Measurements from ENCODE around the gene PCMTD2. TPM values are rescaled to one million over a fixed set of nuclear protein-coding genes. Genes with fewer than 3 reads are reported as not detected.

PCMTD2 gene
- total RNA-seq, 2 experiments from 2014 or later: 32.8 to 33.7 TPM

DNA sequence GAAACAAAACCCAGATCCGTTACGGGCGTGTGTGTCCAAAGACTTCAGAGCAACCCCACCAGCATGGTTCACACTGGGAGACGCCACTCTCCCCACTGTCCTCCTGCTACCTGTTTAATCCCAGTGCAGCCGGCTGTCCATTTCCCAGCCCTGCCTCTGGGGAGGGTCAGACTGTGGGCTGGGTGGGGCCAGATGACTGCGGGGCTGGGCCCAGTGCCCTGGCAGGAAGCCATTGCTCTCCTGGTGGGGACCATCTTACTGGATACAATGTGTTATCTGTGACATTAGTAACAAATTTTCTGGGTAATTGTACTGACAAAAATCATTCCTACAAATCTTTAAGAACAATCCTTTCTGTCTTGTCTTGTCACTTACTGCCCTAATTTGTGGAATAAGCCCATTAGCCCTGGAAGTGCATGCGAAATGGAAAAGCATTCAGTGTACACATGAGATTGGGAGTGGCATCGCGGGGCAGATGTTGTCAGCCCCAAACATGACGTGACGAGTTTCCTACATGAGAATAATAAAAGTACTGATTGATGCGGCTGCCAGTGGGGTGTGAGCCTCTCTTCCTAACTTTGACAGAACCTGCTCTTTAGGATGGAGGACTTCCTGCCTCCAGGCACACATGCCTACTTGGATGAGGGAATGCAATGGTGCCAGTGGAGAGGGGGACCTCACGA lies 37.9 kb upstream of the PCMTD2 start:
- CTCF ChIA-PET: no interaction called here
- POLR2A ChIA-PET: no interaction called here
- H3K4me3 Mint-ChIP-seq: no peak overlapping the region
- H3K27me3 Mint-ChIP-seq: no peaks in the 10 kb centered on the region
- no peak overlapping the region for H3K27ac Mint-ChIP-seq
- intact Hi-C loops (cut with micrococcal nuclease): no loop called here
- H3K9me3 Mint-ChIP-seq: no peaks in the 10 kb centered on the region
- no peak for DNase-seq
- no peaks in the 10 kb centered on the region for H3K36me3 Mint-ChIP-seq
- H3K4me1 Mint-ChIP-seq (ENCODE audit: low read depth): peaks cover 15% of the 10 kb centered on the region

DNA sequence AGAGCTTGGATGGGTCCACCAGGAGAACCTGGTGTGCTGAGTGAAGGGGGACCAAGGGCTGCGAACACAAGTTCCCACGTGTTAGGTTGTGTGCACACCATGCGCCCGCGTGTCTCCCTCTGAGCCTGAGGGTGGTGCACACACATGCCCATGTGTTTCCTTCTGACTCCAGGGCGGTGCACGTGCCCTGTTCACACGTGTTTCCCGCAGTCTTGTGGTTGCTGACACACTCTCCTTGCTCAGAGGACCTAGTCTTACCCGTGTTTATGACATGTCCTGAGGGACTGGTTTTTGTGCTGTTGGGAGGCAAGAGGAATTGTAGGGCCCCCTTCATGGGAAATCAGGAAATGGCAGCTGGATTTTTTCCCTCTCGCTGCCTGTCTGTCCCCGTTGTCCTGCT lies 36.3 kb upstream of the PCMTD2 start:
- Mint-ChIP-seq H3K4me1 (ENCODE audit: low read depth) (peaks cover 16% of the 10 kb centered on the region), H3K36me3 (no peaks in the 10 kb centered on the region), H3K4me3 (no peak overlapping the region), H3K27ac (no peak overlapping the region), H3K27me3 (no peaks in the 10 kb centered on the region), H3K9me3 (no peaks in the 10 kb centered on the region)
- CTCF ChIA-PET: no interaction called here
- intact Hi-C loops (cut with micrococcal nuclease): no loop called here
- DNase-seq: peak; percentile 27
- POLR2A ChIA-PET: no interaction called here

DNA sequence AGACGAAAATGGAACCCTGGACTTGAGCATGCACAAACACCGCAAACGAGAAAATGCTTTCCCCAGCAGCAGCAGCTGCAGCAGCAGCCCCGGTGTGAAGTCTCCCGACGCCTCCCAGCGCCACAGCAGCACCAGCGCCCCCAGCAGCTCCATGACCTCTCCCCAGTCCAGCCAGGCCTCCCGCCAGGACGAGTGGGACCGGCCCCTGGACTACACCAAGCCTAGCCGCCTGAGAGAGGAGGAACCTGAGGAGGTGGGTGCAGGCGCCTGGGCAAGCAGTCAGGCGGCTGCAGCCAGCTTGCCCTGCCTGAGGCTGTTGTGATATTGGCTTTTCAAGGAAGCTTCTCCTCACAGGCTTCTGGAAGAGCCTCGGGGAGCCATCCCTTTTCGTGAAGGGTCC lies 35.8 kb upstream of the PCMTD2 start:
- H3K9me3 Mint-ChIP-seq: no peaks in the 10 kb centered on the region
- intact Hi-C loops (cut with micrococcal nuclease): no loop called here
- no peaks in the 10 kb centered on the region for H3K36me3 Mint-ChIP-seq
- H3K4me1 Mint-ChIP-seq (ENCODE audit: low read depth): peaks cover 16% of the 10 kb centered on the region
- H3K4me3 Mint-ChIP-seq: no peak overlapping the region
- H3K27ac Mint-ChIP-seq: no peak overlapping the region
- ChIA-PET CTCF (no interaction called here), POLR2A (no interaction called here)
- H3K27me3 Mint-ChIP-seq: no peaks in the 10 kb centered on the region
- DNase-seq: no peak

DNA sequence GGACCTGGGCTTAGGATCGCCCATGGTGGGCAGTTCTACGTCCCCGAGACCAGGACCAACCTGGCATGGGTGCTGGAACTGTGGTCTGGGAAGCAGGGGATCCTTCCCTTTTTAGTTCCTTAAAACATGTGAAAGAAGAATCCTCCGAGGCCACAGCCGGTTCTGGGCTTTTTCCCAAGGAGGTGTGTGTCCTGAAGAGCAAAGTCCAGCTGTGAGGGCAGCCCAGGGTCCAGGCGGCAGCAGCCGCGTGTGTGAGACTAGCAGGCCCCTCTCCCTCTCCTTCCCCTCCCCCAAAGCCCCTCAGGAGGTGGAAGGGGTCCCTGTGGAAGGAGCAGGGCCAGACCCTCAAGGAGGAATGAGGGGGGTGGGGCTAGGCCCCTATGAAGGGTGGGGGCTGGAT lies 35.1 kb upstream of the PCMTD2 start:
- peaks cover 14% of the 10 kb centered on the region for H3K4me1 Mint-ChIP-seq (ENCODE audit: low read depth)
- intact Hi-C loops (cut with micrococcal nuclease): no loop called here
- no peaks in the 10 kb centered on the region for H3K27me3 Mint-ChIP-seq
- no peak overlapping the region for H3K27ac Mint-ChIP-seq
- H3K9me3 Mint-ChIP-seq: no peaks in the 10 kb centered on the region
- H3K36me3 Mint-ChIP-seq: no peaks in the 10 kb centered on the region
- ChIA-PET CTCF (no interaction called here), POLR2A (no interaction called here)
- H3K4me3 Mint-ChIP-seq: no peak overlapping the region
- no peak for DNase-seq

DNA sequence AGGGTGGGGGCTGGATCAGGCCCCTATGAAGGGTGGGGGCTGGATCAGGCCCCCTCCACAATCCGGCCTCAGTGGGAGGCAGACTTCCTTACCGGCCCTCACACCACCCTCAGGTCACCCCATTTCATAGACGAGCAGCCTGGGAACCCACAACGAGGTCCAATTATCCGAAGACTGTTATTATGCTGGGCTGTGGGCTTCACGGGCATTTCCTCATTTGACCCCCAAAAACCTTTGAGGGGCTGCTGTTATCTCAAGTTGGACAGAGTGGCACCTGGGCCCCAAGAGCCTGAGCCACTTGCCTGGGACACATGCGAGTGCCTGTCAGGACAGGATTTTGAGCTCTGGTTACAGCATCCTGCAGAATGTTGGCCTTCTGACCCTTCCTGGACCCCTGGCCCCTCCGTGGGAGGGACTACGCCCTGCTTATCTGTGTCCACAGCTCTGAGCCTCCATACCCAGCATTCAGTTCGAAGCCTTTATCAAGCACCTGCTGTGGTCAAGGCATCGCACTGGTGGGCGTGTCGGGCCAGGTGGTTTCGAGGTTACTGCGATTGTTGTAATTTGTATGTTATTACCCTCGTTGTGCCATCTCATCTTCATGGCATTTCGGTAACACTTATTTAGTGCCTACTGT lies 34.5 kb upstream of the PCMTD2 start:
- Mint-ChIP-seq H3K36me3 (no peaks in the 10 kb centered on the region), H3K9me3 (no peaks in the 10 kb centered on the region), H3K27me3 (no peaks in the 10 kb centered on the region), H3K4me3 (no peak overlapping the region), H3K4me1 (ENCODE audit: low read depth) (peaks cover 13% of the 10 kb centered on the region), H3K27ac (no peak overlapping the region)
- intact Hi-C loops (cut with micrococcal nuclease): no loop called here
- POLR2A ChIA-PET: no interaction called here
- no peak for DNase-seq
- CTCF ChIA-PET: no interaction called here

- H3K27ac Mint-ChIP-seq: no peak overlapping the region
- no peak for DNase-seq
- ChIA-PET POLR2A (no interaction called here), CTCF (interaction anchor here (1.0 kb wide), 1 partner anchor 33 kb away, joined by 3 read pairs; the partner anchor contains the start of gene PCMTD2)
- H3K4me3 Mint-ChIP-seq: no peak overlapping the region
- no peaks in the 10 kb centered on the region for H3K36me3 Mint-ChIP-seq
- intact Hi-C loops (cut with micrococcal nuclease): no loop called here
- peaks cover 25% of the 10 kb centered on the region for H3K4me1 Mint-ChIP-seq (ENCODE audit: low read depth)
- H3K27me3 Mint-ChIP-seq: no peaks in the 10 kb centered on the region
- H3K9me3 Mint-ChIP-seq: no peaks in the 10 kb centered on the region
Measured at GRCh38 chr20:64222291-64222735, 33.2 kb upstream of the PCMTD2 start.

GRCh38 chr20:64222851-64223525 lies 32.6 kb upstream of the PCMTD2 start:
- Mint-ChIP-seq H3K4me3 (no peak overlapping the region), H3K27me3 (no peaks in the 10 kb centered on the region), H3K4me1 (ENCODE audit: low read depth) (peaks cover 27% of the 10 kb centered on the region), H3K27ac (no peak overlapping the region), H3K9me3 (no peaks in the 10 kb centered on the region), H3K36me3 (no peaks in the 10 kb centered on the region)
- intact Hi-C loops (cut with micrococcal nuclease): no loop called here
- POLR2A ChIA-PET: no interaction called here
- no peak for DNase-seq
- CTCF ChIA-PET: interaction anchor here (0.9 kb wide), 1 partner anchor 34 kb away, joined by 3 read pairs; no protein-coding TSS in a partner anchor

DNA sequence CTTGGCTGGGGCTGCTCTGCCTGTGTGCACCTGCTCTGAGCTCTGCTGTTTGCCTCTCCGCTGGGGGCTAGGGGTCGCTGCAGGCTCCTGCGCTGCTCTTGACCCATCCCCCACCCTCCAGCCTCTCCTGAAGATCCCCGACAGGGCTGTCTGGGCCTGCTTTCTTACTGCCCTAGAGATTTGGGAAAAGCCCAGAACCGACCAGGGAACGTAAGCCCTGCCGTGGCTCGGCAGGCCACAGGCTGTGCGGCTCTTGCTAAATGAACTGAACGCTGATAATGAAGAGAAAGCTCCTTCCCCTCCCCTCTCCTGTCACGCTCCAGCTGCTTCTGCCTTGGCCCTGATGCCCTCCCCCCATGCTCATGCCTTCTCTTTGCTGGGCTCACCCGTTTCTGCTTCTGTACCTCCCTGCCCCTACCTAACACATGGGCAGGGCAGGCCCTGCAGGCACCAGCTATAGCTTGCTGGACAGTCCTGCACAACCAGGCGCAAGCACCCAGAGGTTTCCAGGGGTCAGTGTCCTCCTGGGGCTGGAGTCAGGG lies 32.0 kb upstream of the PCMTD2 start:
- DNase-seq: no peak
- intact Hi-C loops (cut with micrococcal nuclease): no loop called here
- no peaks in the 10 kb centered on the region for H3K27me3 Mint-ChIP-seq
- no peak overlapping the region for H3K27ac Mint-ChIP-seq
- H3K36me3 Mint-ChIP-seq: no peaks in the 10 kb centered on the region
- H3K9me3 Mint-ChIP-seq: no peaks in the 10 kb centered on the region
- CTCF ChIA-PET: interaction anchor here (0.9 kb wide), 1 partner anchor 33 kb away, joined by 3 read pairs; no protein-coding TSS in a partner anchor
- no peak overlapping the region for H3K4me3 Mint-ChIP-seq
- H3K4me1 Mint-ChIP-seq (ENCODE audit: low read depth): peaks cover 30% of the 10 kb centered on the region
- POLR2A ChIA-PET: no interaction called here

- Mint-ChIP-seq H3K27ac (no peak overlapping the region), H3K4me3 (no peak overlapping the region), H3K9me3 (no peaks in the 10 kb centered on the region), H3K36me3 (no peaks in the 10 kb centered on the region), H3K27me3 (no peaks in the 10 kb centered on the region), H3K4me1 (ENCODE audit: low read depth) (peaks cover 30% of the 10 kb centered on the region)
- POLR2A ChIA-PET: no interaction called here
- intact Hi-C loops (cut with micrococcal nuclease): no loop called here
- CTCF ChIA-PET: no interaction called here
- peak; percentile 32 for DNase-seq
Measured at GRCh38 chr20:64224351-64225170, 31.0 kb upstream of the PCMTD2 start.

DNA sequence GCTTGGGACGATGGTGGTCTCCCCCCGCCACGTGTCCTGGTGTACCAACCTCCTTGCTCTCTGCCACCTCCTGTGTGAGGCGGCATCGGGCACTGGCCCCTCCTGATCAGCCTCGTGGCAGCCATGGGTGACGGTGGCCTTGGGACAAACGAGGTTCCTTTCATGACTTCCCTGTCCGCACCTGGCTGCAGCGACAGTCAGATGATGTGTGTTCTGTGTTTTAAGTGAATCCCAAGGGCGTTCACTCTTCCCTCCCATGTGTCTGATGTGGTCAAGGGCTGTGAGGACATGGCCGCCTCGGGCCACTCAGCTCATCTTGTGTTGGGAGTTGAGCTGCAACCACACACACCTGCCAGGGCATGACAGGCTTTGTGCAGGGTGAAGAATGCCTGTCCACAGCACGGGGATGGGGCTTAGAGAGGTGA lies 30.4 kb upstream of the PCMTD2 start:
- DNase-seq: no peak
- ChIA-PET POLR2A (no interaction called here), CTCF (no interaction called here)
- intact Hi-C loops (cut with micrococcal nuclease): no loop called here
- no peaks in the 10 kb centered on the region for H3K27me3 Mint-ChIP-seq
- no peak overlapping the region for H3K27ac Mint-ChIP-seq
- no peak overlapping the region for H3K4me3 Mint-ChIP-seq
- H3K36me3 Mint-ChIP-seq: no peaks in the 10 kb centered on the region
- no peaks in the 10 kb centered on the region for H3K9me3 Mint-ChIP-seq
- peaks cover 30% of the 10 kb centered on the region for H3K4me1 Mint-ChIP-seq (ENCODE audit: low read depth)

GRCh38 chr20:64225828-64226598 lies 29.5 kb upstream of the PCMTD2 start:
- H3K4me1 Mint-ChIP-seq (ENCODE audit: low read depth): peaks cover 30% of the 10 kb centered on the region
- no peaks in the 10 kb centered on the region for H3K9me3 Mint-ChIP-seq
- no peak overlapping the region for H3K4me3 Mint-ChIP-seq
- ChIA-PET CTCF (no interaction called here), POLR2A (no interaction called here)
- H3K27ac Mint-ChIP-seq: no peak overlapping the region
- H3K27me3 Mint-ChIP-seq: no peaks in the 10 kb centered on the region
- no peak for DNase-seq
- intact Hi-C loops (cut with micrococcal nuclease): no loop called here
- no peaks in the 10 kb centered on the region for H3K36me3 Mint-ChIP-seq

Measured in activated CD4-positive, alpha-beta memory T cell treated with anti-CD3 and anti-CD28 coated beads for 36 hours (primary cell).